OCI-LY3 (cell line): ENCODE results near the gene STK32C.

Experiments used
- CTCF ChIP-seq: fragments of 200-600, 300-600 bp; sonication (generic); IDR thresholded peaks from 2 replicates; pipeline ENCODE4 v1.5.1; 2014; ENCODE audit warnings: antibody characterized with exemption, low read length, low read depth
- EZH2phosphoT487 ChIP-seq: fragments of 200-600 bp; shearing (Covaris generic); IDR thresholded peaks from 2 replicates; pipeline ENCODE4 v1.6.1; 2018; ENCODE audit warnings: antibody characterized with exemption, mixed run types, low read depth

- no peak for TF ChIP-seq CTCF
- TF ChIP-seq EZH2phosphoT487: no peak
Measured at GRCh38 chr10:132247943-132248342, 59.8 kb downstream of the STK32C start.
